DMS53 treated with DMSO at 0.1 percent for 48 hours (cell line): Measurements from ENCODE around the gene PIEZO2.

Experiments
- DNase-seq: peaks from one replicate; lab custom pipeline; 2025; ENCODE audit not compliant: unreplicated experiment; lab: John Stamatoyannopoulos, UW

PIEZO2 gene

GRCh38 chr18:10798727-10799550, 350.4 kb downstream of the PIEZO2 start:
- DNase-seq: no peak

GRCh38 chr18:10797896-10798295, 351.5 kb downstream of the PIEZO2 start:
- DNase-seq: no peak

GRCh38 chr18:10794771-10795170, 354.6 kb downstream of the PIEZO2 start:
- DNase-seq: no peak

- DNase-seq: no peak
Observed at GRCh38 chr18:10793730-10794370, 355.5 kb downstream of the PIEZO2 start.

GRCh38 chr18:10792181-10792580, 357.2 kb downstream of the PIEZO2 start:
- no peak for DNase-seq

GRCh38 chr18:10791169-10791831, 358.1 kb downstream of the PIEZO2 start:
- DNase-seq: no peak

- DNase-seq: no peak
Observed at GRCh38 chr18:10789180-10789579, 360.2 kb downstream of the PIEZO2 start.

GRCh38 chr18:10787293-10787901, 362.0 kb downstream of the PIEZO2 start:
- DNase-seq: peak; percentile 90

- no peak for DNase-seq
Observed at GRCh38 chr18:10785798-10786197, 363.6 kb downstream of the PIEZO2 start.

GRCh38 chr18:10784596-10785202, 364.7 kb downstream of the PIEZO2 start:
- no peak for DNase-seq

GRCh38 chr18:10783941-10784340, 365.4 kb downstream of the PIEZO2 start:
- no peak for DNase-seq

GRCh38 chr18:10776493-10776892, 372.9 kb downstream of the PIEZO2 start:
- no peak for DNase-seq

- DNase-seq: no peak
Observed at GRCh38 chr18:10775026-10775425, 374.3 kb downstream of the PIEZO2 start.

- no peak for DNase-seq
Observed at GRCh38 chr18:10771053-10771709, 378.2 kb downstream of the PIEZO2 start.

GRCh38 chr18:10770264-10770663, 379.1 kb downstream of the PIEZO2 start:
- DNase-seq: no peak

- DNase-seq: no peak
Observed at GRCh38 chr18:10768221-10768620, 381.1 kb downstream of the PIEZO2 start.

GRCh38 chr18:10767658-10768057, 381.7 kb downstream of the PIEZO2 start:
- DNase-seq: no peak

- DNase-seq: no peak
Observed at GRCh38 chr18:10760986-10761385, 388.4 kb downstream of the PIEZO2 start.

GRCh38 chr18:10759241-10759640, 390.1 kb downstream of the PIEZO2 start:
- no peak for DNase-seq

GRCh38 chr18:10757946-10758345, 391.4 kb downstream of the PIEZO2 start:
- DNase-seq: no peak

- DNase-seq: no peak
Observed at GRCh38 chr18:10757349-10757748, 392.0 kb downstream of the PIEZO2 start.
